GM18867 (cell line): ENCODE measurements around the gene BMP8A.
"Not testable (repeated sequence)": the region's sequence is repeated elsewhere in the genome, so short reads cannot be mapped to it uniquely, and the experiment has no call there.

Source experiments
- ATAC-seq: cut with Tn5 transposase; IDR thresholded peaks from one replicate; pipeline ENCODE4 v1.9.1; 2021; ENCODE audit warnings: mild to moderate bottlenecking, moderate library complexity; ENCODE audit not compliant: unreplicated experiment

The BMP8A gene

GRCh38 chr1:39504436-39504835 is 13.0 kb downstream of the BMP8A start:
- ATAC-seq: not testable (repeated sequence)

- ATAC-seq: no peak
Observed at GRCh38 chr1:39505289-39505688, 13.9 kb downstream of the BMP8A start.

DNA sequence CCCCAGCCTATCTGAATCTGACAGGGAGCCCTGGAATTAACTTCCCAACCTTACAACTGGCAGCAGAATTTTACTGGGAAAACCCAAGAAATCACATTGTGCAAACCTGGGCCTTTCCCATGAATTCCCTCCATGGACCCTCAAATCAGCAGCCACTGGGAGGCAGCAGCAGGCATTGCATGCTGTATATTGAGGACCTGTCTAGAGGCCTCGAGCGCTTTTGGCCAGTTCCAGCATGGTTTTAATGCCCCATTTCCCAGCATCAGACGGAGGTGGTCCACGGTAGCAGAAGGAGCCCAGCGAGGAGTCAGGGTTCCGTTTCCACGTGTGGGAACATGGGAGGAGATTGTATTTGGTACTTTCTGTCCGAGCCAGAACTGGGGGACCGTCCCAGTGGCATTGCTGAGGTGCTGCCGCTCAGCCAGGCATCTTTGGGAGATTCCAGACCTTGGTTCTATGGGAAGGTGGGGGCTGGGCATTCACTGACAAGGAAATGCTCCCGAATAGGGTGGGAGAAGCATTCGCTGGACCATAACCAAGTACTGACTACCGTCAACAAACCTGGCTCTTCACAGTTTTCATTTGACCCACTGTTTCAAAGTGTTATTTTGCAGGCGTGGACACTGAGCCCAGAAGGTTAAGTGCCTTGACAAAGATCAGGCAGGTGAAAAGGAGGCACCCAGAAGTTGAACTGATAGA is 15.9 kb downstream of the BMP8A start:
- no peak for ATAC-seq

GRCh38 chr1:39508266-39508665 is 16.8 kb downstream of the BMP8A start:
- no peak for ATAC-seq

DNA sequence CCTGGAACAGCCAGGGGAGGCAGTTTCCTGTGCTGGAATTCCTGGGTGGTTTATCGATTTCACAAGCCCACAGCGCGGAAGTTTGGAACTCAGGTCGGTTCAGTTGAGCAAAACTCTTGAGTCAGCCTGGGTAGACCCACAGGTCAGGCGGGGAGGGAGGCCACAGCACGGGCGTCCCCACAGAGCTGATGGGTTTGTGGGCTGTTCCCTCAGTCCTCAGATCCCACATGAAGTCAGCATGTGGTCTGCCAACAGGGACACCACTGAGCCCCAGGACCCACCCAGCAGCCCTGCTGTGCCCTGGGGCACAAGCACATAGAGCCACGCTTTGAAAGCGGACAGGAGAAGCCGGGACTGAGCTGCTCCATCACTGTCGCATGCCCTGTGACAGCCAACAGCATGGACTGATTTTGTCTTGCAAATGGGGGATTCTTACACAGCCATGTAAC is 17.4 kb downstream of the BMP8A start:
- ATAC-seq: peak; percentile 21

- ATAC-seq: peak; percentile 59
Observed at GRCh38 chr1:39509360-39510009, 18.0 kb downstream of the BMP8A start.

- ATAC-seq: not testable (repeated sequence)
Observed at GRCh38 chr1:39510570-39511186, 19.2 kb downstream of the BMP8A start.

GRCh38 chr1:39511477-39511876 is 20.0 kb downstream of the BMP8A start:
- not testable (repeated sequence) for ATAC-seq

- not testable (repeated sequence) for ATAC-seq
Observed at GRCh38 chr1:39512234-39512847, 20.9 kb downstream of the BMP8A start.

DNA sequence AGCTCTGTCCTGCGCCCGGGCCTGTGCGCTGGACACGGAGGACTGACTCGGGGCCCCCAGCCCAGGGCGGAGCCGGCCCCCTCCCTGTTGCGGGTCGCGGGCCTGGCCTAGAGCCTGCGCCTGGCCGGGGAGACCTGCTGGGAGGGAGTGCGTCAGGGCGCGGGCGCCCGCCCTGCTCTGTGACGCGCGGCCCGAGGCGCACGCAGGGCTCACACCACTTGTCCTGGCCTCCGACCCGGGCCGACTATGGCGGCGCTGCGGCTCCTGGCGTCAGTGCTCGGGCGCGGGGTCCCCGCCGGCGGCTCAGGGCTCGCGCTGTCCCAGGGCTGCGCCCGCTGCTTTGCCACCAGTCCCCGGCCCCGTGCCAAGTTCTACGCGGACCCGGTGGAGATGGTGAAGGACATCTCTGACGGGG is 23.3 kb downstream of the BMP8A start:
- ATAC-seq: not testable (repeated sequence)

DNA sequence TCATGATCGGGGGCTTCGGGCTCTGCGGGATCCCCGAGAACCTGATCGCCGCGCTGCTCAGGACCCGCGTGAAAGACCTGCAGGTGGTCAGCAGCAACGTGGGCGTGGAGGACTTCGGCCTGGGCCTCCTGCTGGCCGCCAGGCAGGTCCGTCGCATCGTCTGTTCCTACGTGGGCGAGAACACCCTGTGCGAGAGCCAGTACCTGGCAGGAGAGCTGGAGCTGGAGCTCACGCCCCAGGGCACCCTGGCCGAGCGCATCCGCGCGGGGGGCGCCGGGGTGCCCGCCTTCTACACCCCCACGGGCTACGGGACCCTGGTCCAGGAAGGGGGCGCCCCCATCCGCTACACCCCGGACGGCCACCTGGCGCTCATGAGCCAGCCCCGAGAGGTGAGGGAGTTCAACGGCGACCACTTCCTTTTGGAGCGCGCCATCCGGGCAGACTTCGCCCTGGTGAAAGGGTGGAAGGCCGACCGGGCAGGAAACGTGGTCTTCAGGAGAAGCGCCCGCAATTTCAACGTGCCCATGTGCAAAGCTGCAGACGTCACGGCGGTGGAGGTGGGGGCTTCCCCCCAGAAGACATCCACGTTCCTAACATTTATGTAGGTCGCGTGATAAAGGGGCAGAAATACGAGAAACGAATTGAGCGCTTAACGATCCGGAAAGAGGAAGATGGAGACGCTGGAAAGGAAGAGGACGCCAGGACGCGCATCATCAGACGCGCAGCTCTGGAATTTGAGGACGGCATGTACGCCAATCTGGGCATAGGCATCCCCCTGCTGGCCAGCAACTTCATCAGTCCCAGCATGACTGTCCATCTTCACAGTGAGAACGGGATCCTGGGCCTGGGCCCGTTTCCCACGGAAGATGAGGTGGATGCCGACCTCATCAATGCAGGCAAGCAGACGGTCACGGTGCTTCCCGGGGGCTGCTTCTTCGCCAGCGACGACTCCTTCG is 24.0 kb downstream of the BMP8A start:
- not testable (repeated sequence) for ATAC-seq

- ATAC-seq: not testable (repeated sequence)
Observed at GRCh38 chr1:39516841-39517240, 25.4 kb downstream of the BMP8A start.

GRCh38 chr1:39517936-39518335 is 26.5 kb downstream of the BMP8A start:
- ATAC-seq: not testable (repeated sequence)

GRCh38 chr1:39519376-39519775 is 27.9 kb downstream of the BMP8A start:
- ATAC-seq: not testable (repeated sequence)

DNA sequence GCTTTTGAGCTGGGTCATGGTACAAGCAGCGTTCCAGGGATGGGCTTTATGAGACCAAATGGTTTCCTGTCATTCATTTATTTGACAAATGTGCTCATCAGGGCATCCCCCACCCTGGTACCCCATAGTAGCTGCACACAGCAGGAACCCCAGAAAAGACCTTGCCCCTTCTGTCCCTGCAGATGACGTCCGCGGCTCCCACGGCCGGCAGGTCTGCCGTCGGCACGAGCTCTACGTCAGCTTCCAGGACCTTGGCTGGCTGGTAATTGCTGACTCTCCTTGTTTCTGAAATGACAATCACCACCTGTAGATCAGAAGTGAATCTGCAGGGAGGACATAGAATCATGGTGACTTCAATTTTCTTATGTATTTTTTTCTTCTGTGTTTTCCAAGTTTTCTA is 30.8 kb downstream of the BMP8A start:
- ATAC-seq: not testable (repeated sequence)

- ATAC-seq: no peak
Observed at GRCh38 chr1:39522661-39523567, 31.5 kb downstream of the BMP8A start.

DNA sequence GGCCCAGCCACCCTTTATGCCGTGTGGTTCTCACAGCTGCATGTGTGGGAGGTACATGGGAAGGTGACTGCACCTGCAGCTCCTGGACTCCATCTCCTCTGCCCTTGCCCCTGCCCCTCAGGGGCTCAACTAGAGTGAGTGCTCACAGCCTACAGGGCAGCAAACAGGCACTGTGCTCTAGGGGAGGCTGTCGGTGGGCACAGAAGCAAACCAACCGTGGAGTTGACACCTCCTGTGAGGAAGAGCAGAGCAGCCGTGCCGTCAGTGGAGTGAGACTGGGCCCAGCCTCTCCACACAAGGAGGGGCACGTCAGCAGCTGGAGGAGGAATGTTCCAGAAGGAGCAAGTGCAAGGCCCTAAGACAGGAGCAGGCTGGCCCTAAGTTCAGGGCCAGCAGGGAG is 32.7 kb downstream of the BMP8A start:
- no peak for ATAC-seq

DNA sequence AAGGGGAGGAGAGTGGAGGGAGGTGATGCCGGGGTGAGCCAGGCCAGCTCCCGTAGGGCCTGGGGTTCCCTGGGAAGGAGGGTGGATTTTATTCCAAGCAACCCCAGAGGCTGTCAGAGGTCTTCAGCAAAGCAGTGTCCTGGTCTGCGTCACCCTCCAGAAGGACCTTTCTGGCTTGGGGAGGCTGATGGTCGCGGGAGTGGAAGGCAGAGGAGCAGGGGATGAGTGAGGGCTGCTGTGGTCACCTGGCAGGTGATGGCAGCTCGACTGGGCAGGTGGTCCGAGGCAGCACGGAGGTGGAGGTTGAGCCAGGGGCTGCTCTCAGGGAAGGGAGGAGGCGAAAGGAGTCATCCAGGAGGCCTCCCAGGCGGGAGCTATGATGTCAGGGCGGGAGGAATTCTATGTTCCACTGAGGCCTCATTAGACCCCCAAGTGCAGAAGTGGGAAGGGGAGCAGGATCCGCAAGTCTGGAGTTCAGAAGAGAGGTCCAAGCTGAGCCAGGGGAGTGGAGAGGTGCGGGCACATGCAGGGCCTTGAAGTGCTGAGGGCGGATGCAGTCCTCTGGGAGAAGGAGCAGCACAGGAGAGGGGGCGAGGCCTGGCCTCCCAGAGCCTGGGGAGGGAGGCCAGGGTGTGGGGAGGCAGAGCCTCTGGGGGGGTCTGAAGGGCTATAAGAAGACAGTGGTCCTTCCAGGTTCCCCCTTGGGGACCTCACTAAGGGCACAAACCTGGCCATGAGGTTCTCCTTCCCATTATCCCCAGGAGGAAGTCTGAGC is 33.3 kb downstream of the BMP8A start:
- ATAC-seq: no peak
